PC-9 (cell line): ENCODE measurements around the gene SDK2.

Source experiments
- CTCF ChIP-seq: fragments of 200-600 bp; sonication (generic); conservative IDR thresholded peaks from 2 replicates; pipeline ENCODE4 v1.6.1; 2017; ENCODE audit warnings: mixed run types, antibody characterized with exemption, mild to moderate bottlenecking, moderate library complexity
- EZH2 ChIP-seq: fragments of 200-600 bp; sonication (generic); IDR thresholded peaks from 2 replicates; pipeline ENCODE4 v1.8.0; 2017; ENCODE audit warnings: antibody characterized with exemption, low read depth

- no peak for TF ChIP-seq CTCF
- no peak for TF ChIP-seq EZH2
Observed at GRCh38 chr17:73297934-73298861, 346.0 kb downstream of the SDK2 start.
